Left lung (tissue), 10 donors: Measurements from ENCODE around the gene RNF168. TPM values are rescaled to one million over a fixed set of nuclear protein-coding genes. Genes with fewer than 3 reads are reported as not detected.
"Not testable (repeated sequence)": the region's sequence is repeated elsewhere in the genome, so short reads cannot be mapped to it uniquely, and the experiment has no call there.

ENCODE experiments used
- ATAC-seq: fragments of 200-7000 bp; cut with Tn5 transposase; one replicate; pipeline ENCODE4 v1.9.1; 2020; ENCODE audit warnings: moderate library complexity
- DNase-seq, 4 donors: peaks; one replicate each; pipeline ENCODE4 v3.0.0-alpha.2; 2013 to 2020
- H3K27ac ChIP-seq, 2 donors: fragments of 200-600 bp; sonication (generic) in 1 of 2; one replicate each; pipeline versions ENCODE4 v1.5.0 to v1.8.0; 2020 to 2021
- H3K27me3 ChIP-seq, 2 donors: fragments of 200-600 bp; sonication (generic) in 1 of 2; one replicate each; pipeline versions ENCODE4 v1.5.0 to v1.8.0; 2020 to 2021
- H3K36me3 ChIP-seq, 2 donors: fragments of 200-600 bp; sonication (generic) in 1 of 2; one replicate each; pipeline versions ENCODE4 v1.5.0 to v1.8.0; 2020 to 2021
- H3K4me1 ChIP-seq, 2 donors: fragments of 200-600 bp; one replicate each; pipeline ENCODE4 v1.8.0; 2021
- H3K4me3 ChIP-seq, 2 donors: fragments of 200-600 bp; sonication (generic) in 1 of 2; one replicate each; pipeline versions ENCODE4 v1.5.0 to v1.8.0; 2020 to 2021; ENCODE audit warnings: mild to moderate bottlenecking in 1 of 2
- H3K9me3 ChIP-seq, 2 donors: fragments of 200-600 bp; sonication (generic) in 1 of 2; one replicate each; pipeline versions ENCODE4 v1.5.0 to v1.8.0; 2020 to 2021
- CTCF ChIP-seq, 2 donors: fragments of 200-600 bp; sonication (generic) in 1 of 2; IDR thresholded peaks; one replicate each; pipeline versions ENCODE4 v1.5.0 to v1.8.0; 2021; ENCODE audit warnings: antibody characterized with exemption in 2 of 2
- intact Hi-C, 2 donors: fragments of 100-400 bp; cut with DNase I; formaldehyde crosslinking; loops; one replicate each; pipeline versions ENCODE4 v1.11.2 to v1.14.2; 2022
- polyA plus RNA-seq, 6 donors: library from polyadenylated mRNA; unstranded; fragments of 120-200 nt; gene quantifications; one replicate each; pipeline ENCODE4 v1.2.1, GENCODE V29; 2013; ENCODE audit not compliant: insufficient read length in 6 of 6
- total RNA-seq, 2 donors: library from RNA; stranded (reverse); fragmentation: NEBNext Ultra II Directional; extraction: Animal tissue kit (Norgen Biotek cat#: 25700); gene quantifications; one replicate each; pipeline ENCODE4 v1.2.1, GENCODE V29; 2021
- donor health status: DM: no; HTN: yes; CAD: no.
- donor health status: DM: no; HTN: no; CAD: no.

Gene RNF168
- total and polyA plus RNA-seq, 8 donors: 18.1 to 30.0 (median 19.0) TPM

- DNase-seq: peak in 3 of 4 donors; percentile 3 to 77 (median 33)
- H3K4me3 ChIP-seq: no peak overlapping the region
- H3K4me1 ChIP-seq: peaks cover 4 to 15% of the 10 kb centered on the region in 2 donors
- H3K36me3 ChIP-seq: peaks cover 0 to 17% of the 10 kb centered on the region in 2 donors
- no peaks in the 10 kb centered on the region for H3K9me3 ChIP-seq
- intact Hi-C loops: no loop called here
- TF ChIP-seq CTCF (IDR thresholded peaks at IDR 0.05): no peak
- peak overlapping the region in 1 of 2 donors; percentile 1 for H3K27ac ChIP-seq
- ATAC-seq: peak; percentile 44
- H3K27me3 ChIP-seq: no peaks in the 10 kb centered on the region
Measured at GRCh38 chr3:196423044-196423781, 80.4 kb downstream of the RNF168 start.

- H3K9me3 ChIP-seq, H3K27me3 ChIP-seq, H3K27ac ChIP-seq, DNase-seq, ATAC-seq, intact Hi-C loops, H3K4me3 ChIP-seq, H3K36me3 ChIP-seq: not testable (repeated sequence)
- peaks cover 4 to 19% of the 10 kb centered on the region in 2 donors for H3K4me1 ChIP-seq
Measured at GRCh38 chr3:196421668-196422067, 81.9 kb downstream of the RNF168 start.

- Histone ChIP-seq H3K27me3 (no peaks in the 10 kb centered on the region), H3K27ac (no peak overlapping the region), H3K9me3 (no peaks in the 10 kb centered on the region), H3K36me3 (no peaks in the 10 kb centered on the region), H3K4me1 (peaks cover 4 to 31% of the 10 kb centered on the region in 2 donors), H3K4me3 (no peak overlapping the region)
- intact Hi-C loops: no loop called here
- no peak for TF ChIP-seq CTCF (IDR thresholded peaks at IDR 0.05)
- DNase-seq: no peak
- ATAC-seq: no peak
Measured at GRCh38 chr3:196419386-196419785, 84.2 kb downstream of the RNF168 start.

Other genes with a start within 250 kb of the RNF168 start
- gene PCYT1A, start 216.0 kb downstream of the RNF168 start, total RNA-seq: 10 to 100 TPM; 46.6 to 71.0 TPM
- gene PCYT1A, start 216.0 kb downstream of the RNF168 start, polyA plus RNA-seq: 10 to 100 TPM; 36.2 to 44.6 (median 39.8) TPM
- 1 to 10 TPM; 6.0 to 6.8 TPM for gene DYNLT2B, start 185.5 kb downstream of the RNF168 start, total RNA-seq
- 10 to 100 TPM; 23.5 to 26.9 (median 26.4) TPM for gene DYNLT2B, start 185.5 kb downstream of the RNF168 start, polyA plus RNA-seq
- 10 to 100 TPM in 1 of 2 donors, 1 to 10 TPM in 1; 6.7 to 15.2 TPM for gene TM4SF19, start 165.4 kb downstream of the RNF168 start, total RNA-seq
- gene TM4SF19, start 165.4 kb downstream of the RNF168 start, polyA plus RNA-seq: under 1 TPM; 0.26 to 0.63 (median 0.34) TPM
- 10 to 100 TPM; 42.5 to 56.3 TPM for gene UBXN7, start 71.3 kb downstream of the RNF168 start, total RNA-seq
- 10 to 100 TPM; 35.2 to 43.4 (median 37.5) TPM for gene UBXN7, start 71.3 kb downstream of the RNF168 start, polyA plus RNA-seq
- not detected for gene SMCO1, start 11.6 kb upstream of the RNF168 start, total RNA-seq
- under 1 TPM in 1 of 6 donors, not detected in 5; 0.07 TPM for gene SMCO1, start 11.6 kb upstream of the RNF168 start, polyA plus RNA-seq
- 10 to 100 TPM; 10.2 to 10.7 TPM for gene WDR53, start 64.8 kb upstream of the RNF168 start, total RNA-seq
- gene WDR53, start 64.8 kb upstream of the RNF168 start, polyA plus RNA-seq: 10 to 100 TPM; 12.8 to 21.8 (median 17.6) TPM
- gene FBXO45, start 64.9 kb upstream of the RNF168 start, total RNA-seq: 10 to 100 TPM in 1 of 2 donors, 1 to 10 TPM in 1; 8.2 to 10.0 TPM
- gene FBXO45, start 64.9 kb upstream of the RNF168 start, polyA plus RNA-seq: 10 to 100 TPM; 14.1 to 17.1 (median 15.4) TPM
- gene NRROS, start 135.9 kb upstream of the RNF168 start, total RNA-seq: 10 to 100 TPM; 12.3 to 21.8 TPM
- 1 to 10 TPM; 4.8 to 9.5 (median 7.0) TPM for gene NRROS, start 135.9 kb upstream of the RNF168 start, polyA plus RNA-seq
- 1 to 10 TPM; 3.1 TPM for gene CEP19, start 208.5 kb upstream of the RNF168 start, total RNA-seq
- gene CEP19, start 208.5 kb upstream of the RNF168 start, polyA plus RNA-seq: 1 to 10 TPM; 3.0 to 4.7 (median 3.8) TPM
- 10 to 100 TPM; 21.7 to 21.9 TPM for gene PIGX, start 208.6 kb upstream of the RNF168 start, total RNA-seq
- 10 to 100 TPM; 20.1 to 28.2 (median 22.5) TPM for gene PIGX, start 208.6 kb upstream of the RNF168 start, polyA plus RNA-seq
- gene PAK2, start 236.1 kb upstream of the RNF168 start, total RNA-seq: 10 to 100 TPM; 71.6 to 87.1 TPM
- 10 to 100 TPM; 62.8 to 79.7 (median 76.9) TPM for gene PAK2, start 236.1 kb upstream of the RNF168 start, polyA plus RNA-seq